T47D (cell line): ENCODE results near the gene IVD.
A peak's percentile ranks its signal among the peaks of the same experiment; 100 is the strongest.

ENCODE experiments used
- DNase-seq, 2 experiments: peaks; one replicate each; pipeline versions ENCODE4 v3.0.0 to v3.0.0-alpha.2; 2011 to 2012; ENCODE audit warnings: low read depth in 1 of 2, low spot score in 1 of 2
- JUND ChIP-seq: IDR thresholded peaks from 2 replicates; pipeline ENCODE4 v1.6.1; 2012; ENCODE audit warnings: low read depth
- in situ Hi-C: cut with HindIII; loops from 2 replicates; pipeline ENCODE4 v1.10.0; 2016; ENCODE audit warnings: low sequenced_read_pairs, low pct_unique_long_range_greater_than_20kb

Gene IVD

GRCh38 chr15:40405501-40406381, at the start of gene IVD:
Gene IVD (plus strand): TSS chr15:40405795. CDS start chr15:40405828, 33 bp downstream.
- TF ChIP-seq JUND, result no peak
- in situ Hi-C loops, result no loop called here
- DNase-seq, result peak; percentile 96 to 99

GRCh38 chr15:40355976-40356585, 49.5 kb upstream of the IVD start:
- in situ Hi-C loops, result no loop called here
- TF ChIP-seq JUND, result no peak
- no peak for DNase-seq

GRCh38 chr15:40357246-40357645, 48.3 kb upstream of the IVD start:
- in situ Hi-C loops, result no loop called here
- TF ChIP-seq JUND, result no peak

GRCh38 chr15:40357723-40358470, 47.7 kb upstream of the IVD start, which contains the start of gene DISP2:
Gene DISP2 (plus strand): TSS chr15:40358219. CDS start chr15:40358322, 103 bp downstream.
- no peak for TF ChIP-seq JUND
- DNase-seq, result peak; percentile 83 to 98
- in situ Hi-C loops, result no loop called here

More at GRCh38 chr15:40357246-40357645, 48.3 kb upstream of the IVD start:
- DNase-seq, result no peak

GRCh38 chr15:40358471-40359353, 46.9 kb upstream of the IVD start:
- in situ Hi-C loops, result no loop called here
- no peak for TF ChIP-seq JUND
- DNase-seq, result no peak

- no peak for TF ChIP-seq JUND
- DNase-seq, result no peak
- in situ Hi-C loops, result no loop called here
These were observed 45.6 kb upstream of the IVD start for GRCh38 chr15:40360015-40360414.

GRCh38 chr15:40361640-40362039, 44.0 kb upstream of the IVD start:
- DNase-seq, result no peak
- in situ Hi-C loops, result no loop called here
- TF ChIP-seq JUND, result no peak

- TF ChIP-seq JUND, result no peak
- in situ Hi-C loops, result no loop called here
- DNase-seq, result no peak
These were observed 42.0 kb upstream of the IVD start for GRCh38 chr15:40363611-40364010.

GRCh38 chr15:40364251-40364650, 41.3 kb upstream of the IVD start:
- TF ChIP-seq JUND, result no peak
- no peak for DNase-seq
- in situ Hi-C loops, result no loop called here

- DNase-seq, result no peak
- no peak for TF ChIP-seq JUND
- in situ Hi-C loops, result no loop called here
These were observed 40.6 kb upstream of the IVD start for GRCh38 chr15:40365016-40365415.

- DNase-seq, result no peak
- no peak for TF ChIP-seq JUND
- in situ Hi-C loops, result no loop called here
These were observed 39.8 kb upstream of the IVD start for GRCh38 chr15:40365624-40366456.
